HG03558 (cell line): ENCODE results near the gene PARP9.
"Not testable (repeated sequence)": the region's sequence is repeated elsewhere in the genome, so short reads cannot be mapped to it uniquely, and the experiment has no call there.

Source experiments
- ATAC-seq: cut with Tn5 transposase; IDR thresholded peaks from one replicate; pipeline ENCODE4 v1.9.1; 2021; ENCODE audit warnings: moderate number of reproducible peaks; ENCODE audit not compliant: unreplicated experiment; ENCODE audit errors: extremely low read depth

The PARP9 gene

DNA sequence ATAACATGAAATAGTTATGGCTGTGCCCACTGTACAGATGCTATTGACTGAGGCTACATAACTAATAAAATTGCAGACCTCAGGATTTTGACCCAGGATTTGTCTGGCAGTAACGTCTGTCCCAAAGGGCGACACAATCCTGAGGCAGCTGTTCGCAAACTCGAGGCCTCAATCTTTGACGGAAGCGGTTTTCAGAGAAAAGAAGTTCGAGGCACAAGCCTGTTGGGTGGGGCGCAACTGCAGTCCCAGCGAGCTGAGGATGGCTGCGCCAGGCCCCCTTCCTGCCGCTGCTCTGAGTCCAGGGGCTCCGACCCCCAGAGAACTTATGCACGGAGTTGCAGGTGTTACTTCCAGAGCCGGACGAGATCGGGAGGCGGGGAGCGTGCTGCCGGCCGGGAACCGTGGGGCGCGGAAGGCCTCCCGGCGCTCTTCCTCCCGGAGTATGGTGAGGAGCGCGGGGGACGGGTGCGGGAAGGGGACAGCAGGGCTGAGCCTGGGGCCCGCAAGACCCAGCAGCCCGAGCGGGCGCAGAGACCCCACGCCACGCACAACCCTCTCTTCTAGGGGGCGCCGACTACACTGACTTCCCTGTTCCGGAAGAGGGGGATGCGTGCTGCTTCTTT, 13.4 kb upstream of the PARP9 start, which contains the start of gene PARP15:
Gene PARP15 (plus strand): TSS at position 242 of the 623 bp plus-strand sequence. CDS start 18 bp downstream, at position 260.
- ATAC-seq, result no peak

DNA sequence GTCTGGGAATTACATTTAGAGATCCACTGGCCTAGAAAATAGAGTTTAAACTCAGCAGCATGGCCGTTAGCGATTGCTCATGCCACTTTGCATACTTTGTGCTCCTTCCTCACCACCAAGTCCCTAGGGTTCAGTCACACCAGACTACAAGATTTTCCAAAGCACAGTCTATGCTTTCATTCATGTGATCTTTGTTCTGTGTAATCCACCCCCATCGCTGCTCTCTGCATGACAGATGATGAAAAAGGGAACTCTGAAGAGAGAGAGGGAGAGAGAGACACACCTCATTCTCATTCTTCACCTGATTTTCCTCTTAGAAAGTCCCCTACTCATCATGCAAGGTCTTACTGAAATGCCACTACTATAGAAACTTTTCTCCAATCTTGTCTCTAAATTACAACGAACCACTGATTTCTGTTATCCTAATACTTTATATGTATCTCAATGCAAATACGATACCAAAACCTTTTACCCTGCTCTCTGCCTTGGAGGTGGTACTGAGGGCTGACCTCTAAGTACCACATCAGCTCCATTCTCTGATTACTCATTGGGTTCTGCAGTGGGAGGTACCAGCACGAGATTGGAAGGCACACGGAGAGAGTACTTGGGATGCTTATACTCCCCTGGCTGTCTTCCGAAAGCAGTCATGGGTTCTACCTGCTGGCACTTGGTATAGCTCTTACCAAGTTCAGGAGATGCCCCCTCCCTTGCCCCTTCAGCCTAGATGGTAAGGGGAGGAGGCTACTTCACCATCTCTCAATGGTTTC, 12.3 kb upstream of the PARP9 start:
- peak; percentile 80 for ATAC-seq

DNA sequence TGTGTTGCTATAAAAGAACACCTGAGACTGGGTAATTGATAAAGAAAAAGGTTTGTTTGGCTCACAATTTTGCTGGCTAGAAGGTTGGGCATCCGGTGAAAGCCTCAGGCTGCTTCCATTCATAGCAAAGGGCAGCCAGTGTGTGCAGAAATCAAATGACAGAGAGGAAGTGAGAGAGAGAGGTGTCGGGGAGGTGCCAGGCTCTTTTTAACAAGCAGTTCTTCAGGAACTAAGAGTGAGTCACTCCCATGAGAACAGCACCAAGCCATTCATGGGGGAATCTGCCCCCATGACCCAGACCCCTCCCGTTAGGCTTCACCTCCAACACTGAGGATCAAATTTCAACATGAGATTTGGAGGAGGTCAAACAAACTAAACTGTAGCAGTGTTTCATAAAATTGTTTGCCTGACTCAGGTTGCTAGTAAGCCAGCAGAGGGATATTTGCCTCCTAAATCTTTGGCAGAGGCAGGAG, 8.9 kb upstream of the PARP9 start:
- no peak for ATAC-seq

DNA sequence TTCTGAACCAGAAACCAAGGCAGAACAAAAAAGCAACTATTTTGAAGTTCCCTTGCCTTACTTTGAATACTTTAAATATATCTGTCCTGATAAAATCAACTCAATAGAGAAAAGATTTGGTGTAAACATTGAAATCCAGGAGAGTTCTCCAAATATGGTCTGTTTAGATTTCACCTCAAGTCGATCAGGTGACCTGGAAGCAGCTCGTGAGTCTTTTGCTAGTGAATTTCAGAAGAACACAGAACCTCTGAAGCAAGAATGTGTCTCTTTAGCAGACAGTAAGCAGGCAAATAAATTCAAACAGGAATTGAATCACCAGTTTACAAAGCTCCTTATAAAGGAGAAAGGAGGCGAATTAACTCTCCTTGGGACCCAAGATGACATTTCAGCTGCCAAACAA, 4.7 kb upstream of the PARP9 start:
- ATAC-seq, result no peak

DNA sequence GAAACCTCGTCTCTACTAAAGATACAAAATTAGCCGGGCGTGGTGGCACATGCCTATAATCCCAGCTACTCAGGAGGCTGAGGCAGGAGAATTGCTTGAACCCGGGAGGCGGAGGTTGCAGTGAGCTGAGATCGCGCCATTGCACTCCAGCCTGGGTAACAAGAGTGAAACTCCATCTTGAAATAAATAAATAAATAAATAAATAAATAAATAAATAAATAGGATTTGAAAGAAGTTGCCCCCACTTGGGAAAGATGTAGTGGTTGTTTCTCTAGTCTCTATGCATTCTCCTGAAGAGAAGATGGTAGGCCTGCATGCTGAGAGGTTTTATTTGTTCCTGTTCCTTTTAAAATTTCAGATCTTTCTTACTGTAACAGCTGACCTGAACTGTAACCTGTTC, 4.0 kb upstream of the PARP9 start:
- ATAC-seq, result not testable (repeated sequence)

DNA sequence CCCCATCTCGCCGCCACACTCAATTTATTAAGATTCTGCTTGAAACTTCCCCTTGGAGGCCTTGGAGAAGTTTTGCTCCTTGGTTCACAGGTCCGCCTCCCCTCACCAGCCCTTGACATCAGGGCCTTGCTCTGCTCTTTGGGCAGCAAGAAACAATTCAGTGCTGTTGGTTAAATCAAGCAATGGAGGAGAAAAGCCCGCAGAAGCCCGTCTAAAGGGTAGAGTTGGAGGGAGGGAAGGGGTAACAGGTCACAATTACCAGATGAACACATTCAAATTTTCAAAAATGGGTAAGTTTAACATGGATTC, 429 bp downstream of the PARP9 start:
- ATAC-seq, result no peak

DNA sequence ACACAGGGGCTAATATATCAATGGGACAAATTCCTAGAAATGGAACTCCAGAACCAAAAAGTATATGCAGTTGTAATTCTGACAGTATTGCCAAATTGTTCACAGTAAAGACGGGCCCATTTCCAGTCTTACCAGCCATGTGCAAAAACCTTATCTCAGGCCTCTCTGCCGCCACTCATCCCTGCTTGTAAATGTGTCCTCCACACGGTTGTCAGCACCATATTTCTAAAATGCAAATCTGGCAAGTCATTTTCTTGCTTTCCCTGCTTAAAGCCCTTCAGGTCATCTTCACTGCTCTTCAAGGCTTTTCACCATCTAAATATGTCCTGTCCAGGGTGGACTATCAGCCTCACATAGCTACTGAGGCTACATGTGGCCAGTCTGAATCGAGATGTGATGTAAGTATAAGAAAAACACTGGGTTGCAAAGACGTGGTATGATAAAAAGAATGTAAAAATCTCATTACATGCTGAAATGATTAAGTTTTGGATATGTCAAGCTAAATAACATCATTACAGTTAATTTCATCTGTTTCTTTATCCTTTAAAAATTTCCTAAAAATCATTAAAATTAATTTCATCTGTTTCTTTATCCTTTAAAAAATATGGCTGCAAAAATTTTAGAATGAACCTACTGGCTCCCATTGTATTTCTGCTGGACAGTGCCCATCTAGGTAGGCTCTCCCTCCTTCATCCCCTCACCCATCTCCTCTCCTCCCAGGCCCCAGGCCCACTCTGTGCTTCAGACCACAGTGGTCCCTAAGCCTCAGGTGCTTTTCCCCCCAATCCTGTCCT, 980 bp downstream of the PARP9 start:
- no peak for ATAC-seq

DNA sequence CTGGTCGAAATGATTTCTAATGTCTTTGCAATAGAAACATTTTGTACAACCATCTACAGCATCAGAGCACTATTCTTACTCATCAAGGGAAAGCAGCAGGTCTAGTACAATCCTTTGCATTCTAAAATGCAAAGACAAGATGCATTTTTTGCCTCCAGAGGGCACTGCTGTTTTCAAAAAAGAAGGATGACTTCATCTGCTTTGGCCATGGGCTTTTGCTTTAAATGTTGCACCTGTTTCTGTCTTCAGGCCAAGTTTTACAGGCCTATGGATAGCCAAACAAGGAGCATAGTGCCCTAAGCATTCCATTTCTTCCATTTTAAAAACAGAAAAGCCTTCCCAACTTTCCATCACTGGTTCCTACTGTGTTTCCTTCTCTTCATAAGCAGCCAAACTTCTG, 3.4 kb downstream of the PARP9 start:
- ATAC-seq, result no peak

DNA sequence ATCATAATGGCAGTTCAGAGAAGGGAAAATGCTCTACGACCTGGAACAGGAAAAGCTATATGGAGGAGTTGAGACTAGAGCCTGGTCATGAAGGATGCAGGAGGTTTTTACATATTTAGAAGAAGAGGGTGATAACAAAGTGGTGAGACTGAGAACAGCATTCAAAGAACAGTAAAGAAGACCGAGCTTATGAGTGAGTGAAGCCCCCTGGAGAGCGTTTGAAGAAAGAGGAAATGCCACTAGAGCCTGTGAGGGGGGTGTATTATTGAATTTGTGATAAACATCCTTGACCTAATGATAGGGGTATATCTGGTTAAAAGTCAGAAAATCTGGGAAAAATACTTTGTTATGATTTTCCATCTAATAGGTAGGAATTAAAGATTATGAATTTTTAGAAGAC, 4.2 kb downstream of the PARP9 start:
- no peak for ATAC-seq

DNA sequence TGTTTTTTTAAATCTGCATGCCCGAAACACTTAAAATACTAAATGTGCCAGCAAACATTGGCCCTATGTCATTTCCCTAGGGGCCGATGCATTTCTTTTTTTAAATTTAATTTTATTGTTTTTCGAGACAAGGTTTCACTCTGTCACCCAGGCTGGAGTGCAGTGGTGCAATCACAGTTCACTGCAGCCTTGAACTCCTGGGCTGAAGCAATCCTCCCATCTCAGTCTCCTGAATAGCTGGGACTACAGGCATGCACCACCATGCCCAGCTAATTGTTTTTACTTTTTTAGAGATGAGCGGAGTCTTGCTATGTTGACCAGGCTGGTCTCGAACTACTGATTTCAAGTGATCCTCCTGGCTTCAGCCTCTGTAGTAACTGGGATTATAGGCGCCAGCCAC, 5.5 kb downstream of the PARP9 start:
- no peak for ATAC-seq

DNA sequence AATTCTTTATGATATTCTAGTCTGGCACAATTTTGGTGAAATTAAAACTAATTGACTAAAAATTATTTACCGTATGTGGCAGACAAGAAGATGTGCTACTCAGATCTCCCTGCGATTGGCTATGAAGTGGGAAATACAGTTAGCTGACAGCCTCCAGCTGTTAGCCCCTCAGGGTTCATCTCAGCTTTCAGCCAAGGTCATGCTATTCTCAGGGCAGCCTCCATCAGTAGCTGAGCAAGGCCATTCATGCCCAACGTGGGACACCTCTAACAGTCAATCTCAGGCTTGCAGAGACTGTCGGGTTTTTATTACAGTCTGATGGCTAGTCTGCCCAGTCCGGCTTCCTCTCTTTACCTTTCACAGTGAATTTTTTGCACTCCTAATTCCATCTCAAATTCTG, 6.7 kb downstream of the PARP9 start:
- no peak for ATAC-seq

DNA sequence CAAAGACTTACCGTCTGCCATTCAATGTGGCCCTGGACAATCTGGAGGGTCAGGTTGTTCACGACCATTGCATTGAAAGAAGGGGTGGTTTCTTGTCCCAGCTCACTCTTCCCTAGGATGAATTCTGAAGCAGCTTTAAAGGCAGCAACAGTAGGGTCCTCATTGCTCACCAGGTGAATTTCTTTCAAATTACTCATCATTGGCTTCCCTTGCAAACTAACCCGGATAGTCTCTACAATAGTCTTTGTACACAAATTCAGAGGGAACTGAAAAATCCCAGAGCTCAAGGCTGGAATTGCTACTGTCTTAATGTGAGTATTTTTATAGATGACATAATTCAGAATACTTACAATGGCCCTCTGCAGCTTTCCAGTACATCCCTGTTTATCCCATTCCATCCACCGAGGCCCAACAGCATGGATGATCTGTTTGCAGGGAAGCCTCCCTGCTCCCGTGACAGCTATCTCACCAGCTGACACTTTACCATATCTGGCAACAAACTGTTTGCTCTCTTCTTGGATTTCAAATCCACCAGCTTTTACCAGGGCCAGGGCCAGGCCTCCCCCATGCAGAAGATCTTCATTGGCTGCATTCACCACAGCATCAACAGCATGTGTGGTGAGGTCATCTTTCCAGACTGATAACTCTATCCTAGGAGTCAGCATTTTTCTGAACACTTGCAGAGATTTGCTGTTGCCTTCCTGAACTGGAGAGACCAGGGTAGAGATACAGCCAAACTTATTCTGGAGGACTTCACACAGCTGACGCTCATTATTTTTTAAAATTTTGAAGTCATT, 8.6 kb downstream of the PARP9 start:
- no peak for ATAC-seq

DNA sequence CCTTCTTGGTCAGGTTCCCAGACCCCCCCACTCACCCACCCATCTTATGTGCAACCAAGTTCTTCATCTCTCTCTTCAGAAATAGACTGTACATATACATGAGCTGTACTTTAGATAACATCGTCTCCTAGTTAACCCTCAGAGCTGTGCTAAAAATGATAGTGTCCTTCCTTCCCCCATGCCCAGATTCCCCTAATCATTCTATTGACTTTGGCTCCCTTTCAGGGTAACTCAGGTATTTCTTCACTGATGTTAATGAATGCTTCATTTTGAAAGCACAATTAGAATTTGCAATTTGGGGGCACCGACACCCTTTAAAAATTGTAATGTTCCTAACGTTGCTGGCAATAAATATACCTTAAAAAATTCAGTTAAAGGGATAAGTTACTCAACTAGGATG, 10.9 kb downstream of the PARP9 start:
- ATAC-seq, result no peak

DNA sequence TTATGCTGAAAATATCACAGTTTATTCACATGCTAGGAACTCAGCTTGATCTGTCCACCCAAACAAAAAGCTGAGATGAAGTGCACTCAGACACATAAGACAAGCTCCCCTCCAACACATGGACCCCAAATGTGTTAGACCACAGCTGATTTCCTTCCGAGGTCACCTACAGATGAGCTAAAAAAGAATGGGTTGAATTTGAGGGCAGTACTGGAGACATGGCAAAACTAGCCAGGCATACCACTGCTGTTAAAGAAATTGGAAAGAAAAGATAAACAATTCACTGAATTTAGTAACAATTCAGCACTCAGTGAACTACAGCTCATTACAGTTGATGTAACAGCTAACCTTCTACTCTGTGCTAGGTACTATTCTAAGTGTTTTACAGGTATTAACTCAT, 15.5 kb downstream of the PARP9 start:
- no peak for ATAC-seq

DNA sequence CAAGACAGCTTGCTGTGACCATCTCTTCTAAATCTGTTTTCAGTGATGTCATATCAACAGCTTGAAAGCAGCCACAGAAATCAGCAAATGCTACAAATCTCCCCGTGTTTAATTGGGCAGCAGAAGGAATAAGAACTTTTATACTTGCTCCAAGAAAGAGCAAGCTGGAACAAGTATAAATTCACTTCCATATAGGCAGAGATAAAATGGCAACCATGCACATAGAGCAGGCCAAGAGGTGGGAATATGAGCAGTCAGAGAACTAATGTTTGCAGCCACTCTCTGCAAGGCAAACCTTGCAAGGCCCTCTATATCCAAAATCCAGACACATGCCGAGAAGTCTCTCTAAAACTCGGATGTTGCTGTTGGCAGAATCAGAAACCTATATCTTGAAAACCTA, 16.0 kb downstream of the PARP9 start:
- ATAC-seq, result no peak

DNA sequence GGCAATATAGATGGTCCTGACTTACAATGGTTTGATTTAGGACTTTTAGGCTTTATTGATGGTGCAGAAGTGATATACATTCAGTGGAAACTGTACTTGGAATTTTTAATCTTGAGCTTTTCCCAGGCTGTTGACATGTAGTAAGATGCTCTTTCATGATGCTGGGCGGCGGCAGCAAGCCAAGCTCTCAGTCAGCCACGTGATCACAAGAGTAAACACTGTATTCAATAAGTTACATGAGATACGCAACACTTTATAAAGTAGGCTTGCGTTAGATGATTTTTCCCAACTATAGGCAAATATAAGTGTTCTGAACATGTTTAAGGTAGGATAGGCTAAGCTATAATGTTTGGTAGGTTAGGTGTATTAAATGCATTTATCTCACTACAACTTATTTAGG, 17.9 kb downstream of the PARP9 start:
- ATAC-seq, result no peak

DNA sequence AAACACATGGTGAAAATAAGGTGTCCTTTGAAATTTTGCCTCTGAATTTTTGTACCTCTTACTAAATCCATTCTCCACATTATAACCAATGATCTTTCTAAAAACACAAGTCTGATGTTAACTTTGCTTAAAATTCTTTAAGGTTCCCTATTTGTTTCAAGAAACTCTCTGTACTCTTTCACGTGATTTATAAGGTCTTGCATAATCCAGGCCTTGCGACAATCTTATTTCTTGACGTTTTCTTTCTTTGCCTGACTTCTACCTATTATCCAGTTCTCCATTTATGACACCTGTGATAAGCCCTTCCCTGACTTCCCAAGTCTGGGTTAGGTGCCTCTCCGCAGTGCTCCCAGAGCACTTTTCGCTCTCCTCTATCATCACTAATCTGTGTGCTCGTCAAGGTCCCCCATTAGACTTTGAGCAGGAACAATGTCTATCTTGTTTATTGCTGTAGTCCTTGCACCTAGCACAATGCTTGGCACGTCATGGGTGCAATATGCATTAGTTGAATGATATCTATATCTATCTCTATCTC, 25.1 kb downstream of the PARP9 start:
- ATAC-seq, result no peak

DNA sequence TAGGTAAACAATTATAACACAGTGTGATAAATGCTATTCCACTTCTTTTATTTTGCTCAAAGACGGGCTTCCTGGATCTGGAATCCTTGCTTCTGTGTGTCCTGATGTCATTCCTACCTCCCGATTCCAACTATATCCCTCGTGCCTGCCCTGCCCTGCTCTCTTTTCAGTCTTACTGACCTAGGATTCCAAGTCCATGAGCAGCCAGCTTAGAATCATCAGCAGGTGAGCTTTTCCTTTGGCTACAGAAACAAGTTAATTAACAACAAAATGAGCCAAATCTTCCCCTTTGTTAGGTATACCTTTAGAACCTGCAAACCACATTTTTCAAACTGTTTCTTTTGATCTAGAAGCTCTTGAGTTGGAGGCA, 27.5 kb downstream of the PARP9 start:
- ATAC-seq, result no peak

DNA sequence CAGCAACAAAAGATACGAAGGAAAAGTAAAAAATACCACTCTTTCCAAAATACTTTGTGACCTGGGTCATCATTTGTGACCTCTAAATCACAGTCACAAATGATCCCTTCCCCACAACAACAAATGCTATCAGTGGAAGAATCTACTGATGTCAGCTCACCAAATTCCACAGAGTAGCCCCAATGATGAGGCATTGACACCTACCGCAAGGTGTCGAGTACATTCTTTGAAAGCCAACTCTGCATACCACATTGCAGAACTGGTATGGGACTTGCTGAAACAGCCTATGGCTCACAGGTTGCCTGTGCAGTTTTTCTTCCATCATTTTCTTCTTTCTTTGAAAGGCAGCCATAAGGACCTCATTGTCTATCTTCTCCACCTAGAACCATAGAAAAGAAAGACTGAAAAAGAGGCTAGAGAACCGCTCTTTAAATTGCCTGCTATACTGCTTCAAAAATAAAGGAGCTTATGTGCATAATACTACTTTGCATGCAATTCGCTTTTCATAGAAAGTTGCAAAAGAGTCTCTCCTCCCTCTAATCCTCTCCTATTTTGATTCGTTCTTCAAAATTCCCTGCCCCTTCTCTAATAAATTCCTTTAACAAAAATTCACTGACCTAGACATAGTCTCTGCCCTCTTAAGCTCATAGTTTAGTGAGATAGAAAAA, 28.0 kb downstream of the PARP9 start:
- no peak for ATAC-seq

DNA sequence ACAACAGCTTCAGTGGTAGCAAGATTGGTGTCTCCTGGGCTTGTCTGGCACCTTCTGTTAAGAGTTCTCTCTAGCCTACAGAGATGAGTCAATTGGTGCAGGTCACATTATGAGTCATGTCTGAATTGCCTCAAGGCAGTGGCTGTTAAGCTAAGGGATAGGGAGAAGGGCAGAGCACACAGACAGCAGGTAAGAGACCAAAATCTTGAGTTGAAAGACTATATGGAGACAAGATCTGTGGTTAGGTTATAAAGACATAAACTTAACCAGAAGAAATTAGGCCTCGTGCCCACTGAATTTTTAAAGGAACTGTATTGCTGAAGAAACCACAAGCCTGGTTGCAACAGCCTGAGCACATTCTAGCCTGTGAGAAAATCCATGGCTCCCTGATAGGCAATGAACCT, 30.2 kb downstream of the PARP9 start:
- peak; percentile 99 for ATAC-seq
